Measurements from ENCODE around the gene PHKA2.

The PHKA2 gene

DNA sequence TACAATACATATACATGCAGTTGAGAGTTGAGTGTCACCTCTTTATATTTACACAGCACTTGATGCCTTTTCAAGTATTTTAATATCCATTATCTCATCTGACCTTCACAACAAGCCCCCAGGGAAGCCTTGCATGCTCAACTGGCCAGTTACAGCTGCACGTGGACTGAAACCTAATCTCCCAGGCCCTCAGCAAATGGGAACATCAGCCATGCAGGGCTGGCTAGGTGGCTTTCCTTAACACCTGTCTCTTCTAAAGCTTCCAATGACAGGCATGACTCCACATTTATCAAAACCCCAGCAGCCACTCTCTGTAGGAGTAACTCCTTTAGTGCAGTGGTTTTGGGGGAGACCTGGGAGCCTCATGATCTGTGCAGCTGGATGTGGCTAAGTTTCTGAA, 56.4 kb downstream of the PHKA2 start:
- DNase-seq: no peak

DNA sequence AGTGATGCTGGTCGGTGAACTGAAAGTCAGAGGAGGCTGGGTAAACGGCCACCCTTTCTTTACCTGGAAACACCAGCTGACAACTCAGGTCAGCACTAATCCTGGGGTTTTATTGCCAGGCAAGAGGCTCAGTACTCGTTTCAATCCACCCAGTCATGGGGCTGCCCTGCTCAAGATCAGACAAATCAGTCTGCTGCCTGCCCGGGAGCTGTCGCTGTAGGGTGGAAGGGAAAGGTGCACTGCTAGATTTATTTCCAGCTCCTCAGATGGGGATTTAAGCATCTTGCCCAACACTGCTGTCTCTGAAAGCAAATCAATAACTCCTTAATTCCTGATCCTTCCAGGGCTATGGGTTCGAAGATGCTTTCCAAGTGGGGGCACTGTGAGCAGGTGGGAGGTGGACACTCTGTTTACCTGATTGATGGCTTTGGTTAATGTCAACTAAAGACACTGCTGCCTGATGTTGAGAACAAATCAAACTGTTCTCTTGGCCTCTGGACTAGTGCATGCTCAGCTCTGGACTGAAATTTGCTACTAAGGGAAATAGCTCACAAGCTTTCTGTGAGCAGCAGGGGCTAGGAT, 59.3 kb downstream of the PHKA2 start:
- DNase-seq: no peak

DNA sequence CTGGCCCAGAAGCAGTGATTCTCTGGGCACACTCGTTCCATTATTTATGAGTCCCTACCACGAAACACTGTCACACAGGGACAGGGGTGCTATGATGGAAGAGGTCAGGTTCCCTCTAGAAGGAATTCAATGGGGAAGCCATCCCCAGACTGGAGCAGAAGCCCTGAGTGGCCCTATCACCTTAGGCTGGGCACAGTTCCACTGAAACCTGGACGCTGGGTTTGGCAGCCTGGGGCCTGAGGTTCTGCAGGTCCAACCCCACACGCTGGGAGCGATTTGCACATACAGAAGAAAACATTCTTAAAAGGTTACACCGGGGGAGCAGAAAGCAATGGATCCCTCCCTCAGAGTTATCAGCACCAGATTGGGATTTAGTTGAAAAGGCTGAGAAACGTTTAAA, 63.3 kb downstream of the PHKA2 start:
- no peak for DNase-seq

DNA sequence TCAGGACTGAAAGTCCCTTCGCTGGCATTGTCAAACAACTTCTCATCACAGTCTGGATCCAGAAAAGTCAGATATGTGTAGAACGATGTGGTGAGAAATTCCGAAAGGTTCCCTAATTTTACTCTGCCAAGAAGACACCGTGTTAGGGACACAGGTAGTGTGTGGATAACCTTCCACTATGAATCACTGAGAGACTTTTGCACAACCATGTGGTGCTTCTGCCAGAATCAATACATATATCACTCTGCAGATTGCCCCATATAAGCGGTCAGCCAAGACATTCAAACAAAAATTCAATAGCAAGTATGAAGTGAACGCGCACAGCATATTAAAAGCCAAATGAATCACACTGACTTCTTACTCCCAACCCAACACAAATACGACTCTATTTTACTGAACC, 63.8 kb downstream of the PHKA2 start:
- no peak for DNase-seq

DNA sequence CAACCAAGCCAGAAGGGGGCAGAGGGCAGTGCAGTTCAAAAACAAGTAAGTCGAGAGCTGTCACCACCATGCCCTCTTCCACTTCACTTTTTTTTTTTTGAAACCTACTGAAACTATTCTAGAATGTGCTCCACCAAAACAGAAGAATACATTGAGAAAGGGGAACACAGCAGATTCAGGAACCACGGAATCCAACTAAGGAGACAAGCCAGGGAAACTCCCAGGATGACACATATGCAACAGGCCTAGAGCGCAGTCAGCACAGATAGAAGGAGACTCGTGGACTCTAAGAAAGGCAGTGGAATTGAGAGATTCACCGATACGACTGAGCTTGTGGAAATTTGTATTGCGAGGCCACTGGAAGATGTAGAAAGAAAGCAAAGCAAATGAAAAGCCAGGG, 66.1 kb downstream of the PHKA2 start:
- DNase-seq: no peak

DNA sequence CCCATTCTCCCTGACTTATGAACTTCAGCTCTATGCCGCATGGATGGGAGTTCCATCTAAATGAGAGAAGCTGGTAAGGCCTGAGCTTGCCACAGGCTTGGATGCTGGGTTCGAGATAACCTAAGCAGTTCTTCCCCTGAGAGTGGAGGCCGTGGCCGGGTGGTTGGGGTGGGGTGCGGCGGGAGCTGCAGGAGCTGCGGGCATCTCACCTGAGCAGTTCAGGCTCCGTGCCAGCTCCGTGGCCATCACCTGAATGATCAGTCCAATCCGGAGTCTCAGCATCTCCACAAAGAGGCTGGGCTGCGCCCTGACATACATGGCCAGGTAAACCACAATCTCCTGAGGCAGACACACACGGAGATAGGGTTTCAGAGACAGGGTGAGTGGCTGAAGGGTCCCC, 77.6 kb downstream of the PHKA2 start:
- DNase-seq: no peak

DNA sequence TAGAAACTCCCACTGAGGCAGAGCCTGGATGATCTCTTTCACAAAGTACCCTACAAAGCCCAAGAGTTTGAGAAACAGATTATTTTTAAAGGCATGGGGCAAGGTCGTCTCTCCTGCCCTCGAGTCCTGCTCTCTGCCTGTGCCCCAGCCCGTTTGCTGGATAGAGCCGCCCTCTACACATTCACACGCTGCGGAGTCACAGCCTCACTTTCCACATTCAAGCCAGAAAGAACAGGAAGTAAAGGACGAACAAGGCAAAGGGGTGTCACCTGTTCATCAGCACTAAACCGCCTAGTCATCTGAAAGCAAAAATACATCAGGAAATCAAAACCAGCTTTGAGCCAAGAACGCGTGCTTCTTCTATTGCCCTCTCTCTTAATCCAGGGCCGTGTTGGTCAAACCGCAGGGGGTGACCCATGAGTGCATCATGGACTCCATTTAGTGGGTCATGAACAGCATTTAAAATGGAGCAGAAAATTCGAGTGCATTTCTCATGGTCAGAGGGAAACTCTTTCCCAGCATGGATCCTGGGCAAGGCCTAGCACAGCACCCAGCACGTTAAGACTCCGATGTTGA, 83.4 kb downstream of the PHKA2 start:
- no peak for DNase-seq

DNA sequence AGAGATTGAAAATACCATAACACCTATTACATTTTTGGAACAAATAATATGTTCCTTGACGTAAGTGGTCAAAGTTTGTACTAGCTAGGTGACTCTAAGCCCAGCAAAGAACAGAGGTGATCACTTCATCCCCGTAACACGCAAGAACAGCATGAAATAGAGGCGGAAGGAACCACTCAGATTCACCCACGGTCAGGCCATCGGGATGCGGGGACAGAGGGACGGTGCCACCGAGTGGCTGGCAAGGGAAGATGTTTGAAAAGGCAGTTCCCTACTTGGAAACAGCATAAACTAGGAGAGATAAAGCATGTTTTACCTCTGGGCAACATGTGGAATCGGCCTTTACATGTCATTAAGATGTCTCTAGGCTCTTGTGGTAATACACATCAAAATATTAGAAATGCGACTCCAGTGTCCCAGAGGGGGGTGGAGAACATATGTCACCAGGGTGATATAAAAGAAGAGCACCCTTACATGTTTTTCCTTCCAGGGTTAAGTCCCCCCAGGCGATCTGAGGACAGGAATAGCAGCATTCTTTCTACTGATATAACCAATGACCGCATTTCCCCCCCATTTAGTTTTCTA, 84.0 kb downstream of the PHKA2 start:
- no peak for DNase-seq

DNA sequence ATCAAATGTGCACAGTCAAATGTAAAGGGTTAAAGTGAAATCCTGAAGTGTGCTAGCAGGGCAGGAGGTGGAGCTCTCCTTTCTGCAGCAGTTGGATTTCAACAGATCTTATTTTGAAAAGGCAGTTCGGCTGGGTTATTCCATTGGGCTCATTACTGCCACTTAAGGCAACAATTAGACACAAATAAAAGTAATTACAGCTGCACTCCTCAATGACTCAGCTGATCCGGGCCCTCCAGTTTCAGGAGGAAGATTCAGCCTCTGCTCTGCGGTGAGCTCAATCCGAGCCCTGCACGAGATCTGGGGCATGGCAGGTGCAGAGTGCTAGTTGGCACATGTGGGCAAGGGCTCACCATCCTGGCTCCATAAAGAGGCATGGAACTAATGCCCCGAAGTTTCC, 85.4 kb downstream of the PHKA2 start:
- DNase-seq: no peak

DNA sequence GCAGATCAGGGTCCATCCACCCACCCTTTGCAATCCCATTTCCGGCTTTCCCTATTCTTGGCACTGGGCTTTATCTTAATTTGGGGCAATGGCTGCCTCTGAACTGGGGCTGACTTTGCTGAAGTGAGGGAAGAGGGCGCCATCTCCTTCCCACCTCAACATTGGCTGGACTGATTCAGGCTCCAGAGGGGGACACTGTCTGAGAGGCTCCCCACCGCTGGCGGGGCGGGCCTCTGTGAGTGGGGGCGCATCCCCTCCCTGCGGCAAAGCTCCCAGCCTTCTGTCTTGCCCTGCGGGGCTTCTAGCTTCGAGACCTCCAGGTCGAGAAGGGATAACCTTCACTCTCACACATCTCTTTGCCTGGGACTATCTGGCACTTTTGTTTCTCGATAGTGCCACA, 85.8 kb downstream of the PHKA2 start:
- no peak for DNase-seq

DNA sequence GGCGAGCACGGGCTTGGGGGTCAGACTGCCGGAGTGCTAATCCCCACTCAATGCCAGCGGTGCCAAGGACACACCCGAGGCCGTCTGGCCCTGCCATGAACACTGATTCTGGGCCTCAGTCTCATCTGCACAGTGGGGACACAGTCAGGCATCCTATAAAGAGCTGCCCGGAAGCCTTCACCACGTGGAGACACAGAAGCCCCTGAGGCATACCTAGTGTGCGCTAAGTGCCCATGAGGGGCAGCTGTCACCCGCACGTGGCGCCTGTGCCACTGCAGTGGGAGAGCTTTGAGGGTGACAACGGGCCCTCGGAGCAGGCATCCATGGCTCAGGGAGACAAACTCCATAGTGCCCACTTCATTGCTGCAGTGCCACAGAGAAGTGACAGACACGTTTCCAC, 86.3 kb downstream of the PHKA2 start:
- DNase-seq: no peak

DNA sequence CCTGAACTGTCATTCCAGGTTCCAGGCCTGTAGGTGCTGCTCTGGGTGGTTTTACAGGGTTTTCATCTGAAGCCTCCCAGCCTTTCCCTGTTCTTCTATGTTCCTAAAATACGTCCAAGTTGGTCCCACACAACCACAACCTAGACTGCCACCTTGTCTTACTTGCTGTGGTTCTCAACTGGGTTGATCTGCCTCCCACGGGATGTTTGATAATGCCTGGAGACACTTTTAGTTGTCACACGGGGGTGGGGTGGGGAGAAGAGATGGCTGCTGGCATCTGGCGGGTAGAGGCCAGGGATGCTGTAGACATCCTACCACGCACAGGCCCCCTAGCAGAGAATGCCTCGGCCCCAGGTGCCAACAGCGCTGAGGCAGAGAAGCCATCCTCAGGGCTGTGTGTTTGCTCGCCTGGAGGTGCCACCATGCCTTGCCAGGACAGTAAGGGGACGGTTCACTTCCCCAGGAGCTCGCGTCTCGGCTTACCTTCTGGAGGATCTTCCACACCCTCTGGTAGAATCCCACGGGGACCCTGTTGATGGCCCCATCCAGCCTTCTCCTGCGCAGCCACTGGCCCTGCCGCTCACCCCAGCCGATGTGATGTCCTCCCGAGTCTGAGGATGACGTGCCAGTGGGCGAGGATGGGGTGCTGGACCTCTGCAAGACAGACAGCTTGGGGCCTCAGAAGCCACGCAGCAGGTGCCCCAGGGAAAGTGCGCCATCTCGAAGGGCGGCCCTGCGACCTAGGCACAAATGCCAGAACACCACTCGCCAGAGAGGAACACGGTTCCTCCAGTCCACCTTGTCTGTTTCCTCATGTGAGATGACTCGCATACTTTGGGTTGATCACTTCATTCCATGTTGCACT, 87.0 kb downstream of the PHKA2 start:
- no peak for DNase-seq

DNA sequence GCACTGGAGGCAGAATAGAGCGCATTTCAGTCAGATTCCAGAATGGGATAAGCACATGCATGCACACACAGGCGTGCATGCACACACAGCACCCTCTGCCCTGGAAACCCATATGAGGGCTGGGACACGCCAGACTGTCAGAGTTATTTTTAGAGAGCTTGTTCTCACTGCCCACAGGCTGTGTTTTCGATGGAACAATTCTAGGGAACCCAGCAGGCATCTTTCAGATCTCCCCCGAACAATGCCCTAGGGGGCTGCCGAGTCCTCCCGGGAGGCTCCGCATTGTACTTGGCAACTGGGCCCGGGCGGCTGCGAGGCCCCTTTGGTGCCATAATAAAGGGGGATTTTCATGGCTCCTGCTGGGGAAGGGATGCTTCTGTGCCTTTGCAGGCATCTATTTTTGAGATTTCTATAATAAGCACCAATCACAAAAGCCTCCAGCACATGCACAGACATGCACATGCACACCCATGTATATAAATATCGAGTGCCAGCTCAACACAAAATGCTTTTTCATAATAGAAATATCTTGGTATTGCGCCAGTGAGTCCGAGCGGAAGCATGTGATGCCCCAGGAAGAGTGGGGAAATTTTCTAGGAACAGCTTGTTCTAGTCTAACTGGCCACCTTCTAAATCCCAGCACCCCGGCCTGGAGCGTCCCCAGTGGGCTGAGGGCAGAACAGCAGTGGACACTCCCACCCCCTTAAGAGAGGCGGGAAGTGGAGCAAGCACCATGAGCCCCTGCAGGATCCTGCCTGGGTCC, 88.5 kb downstream of the PHKA2 start:
- no peak for DNase-seq

DNA sequence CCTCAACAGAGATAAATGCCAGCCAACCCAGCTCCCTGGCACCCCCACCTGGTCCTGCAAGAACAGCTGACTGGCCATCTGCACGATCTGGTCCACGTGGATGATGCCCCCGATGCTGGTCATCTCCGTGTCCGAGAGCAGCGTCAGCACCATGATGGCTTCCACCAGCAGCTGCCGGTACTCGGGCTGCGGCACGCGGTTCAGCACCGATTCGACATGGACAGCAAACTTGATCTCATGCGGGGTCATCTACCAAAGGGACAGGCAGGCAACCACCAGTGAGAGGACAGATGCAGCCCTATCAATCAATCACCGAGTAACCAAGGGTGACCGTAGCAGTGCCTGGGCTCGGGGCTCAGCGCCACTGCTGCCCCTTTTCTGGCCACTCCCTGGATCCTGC, 89.8 kb downstream of the PHKA2 start:
- no peak for DNase-seq

DNA sequence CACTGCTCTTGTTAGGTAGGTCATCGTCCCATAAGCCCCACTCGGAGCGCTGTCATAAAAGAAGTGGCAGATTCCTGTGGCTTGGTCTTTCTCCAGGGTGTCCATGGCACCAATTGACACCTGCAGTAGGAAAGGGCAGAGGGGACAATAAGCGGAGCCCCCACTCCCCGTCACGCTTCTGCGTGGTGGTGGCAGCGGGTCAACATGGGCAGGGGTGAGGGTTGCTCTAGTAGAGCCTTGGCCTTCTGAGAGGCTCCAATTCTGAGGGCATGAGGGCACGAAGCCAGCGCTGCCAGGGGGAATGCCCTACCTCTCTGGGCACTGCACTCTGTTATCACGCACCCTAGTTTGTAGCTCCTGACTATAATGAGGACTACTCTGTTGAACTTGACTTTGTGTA, 90.4 kb downstream of the PHKA2 start:
- no peak for DNase-seq

DNA sequence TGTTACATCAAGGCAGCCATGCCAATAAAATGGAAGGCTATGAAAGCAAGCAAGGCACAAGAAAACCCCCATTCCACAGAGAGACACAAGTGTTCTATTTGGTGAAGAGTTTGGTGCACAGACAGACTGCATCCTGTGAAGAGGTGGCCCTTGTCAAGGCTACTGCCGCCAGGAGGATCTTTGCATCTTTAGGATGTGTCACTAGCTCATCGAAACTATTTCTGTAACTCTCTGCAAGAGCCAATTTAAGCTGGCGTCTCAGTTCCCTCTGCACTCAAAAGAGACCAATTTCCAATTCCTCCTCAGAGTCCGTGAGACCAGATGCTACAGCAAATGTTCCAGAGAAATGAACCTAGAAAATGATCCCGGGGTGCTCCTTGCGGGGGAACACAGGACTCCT, 91.0 kb downstream of the PHKA2 start:
- no peak for DNase-seq

DNA sequence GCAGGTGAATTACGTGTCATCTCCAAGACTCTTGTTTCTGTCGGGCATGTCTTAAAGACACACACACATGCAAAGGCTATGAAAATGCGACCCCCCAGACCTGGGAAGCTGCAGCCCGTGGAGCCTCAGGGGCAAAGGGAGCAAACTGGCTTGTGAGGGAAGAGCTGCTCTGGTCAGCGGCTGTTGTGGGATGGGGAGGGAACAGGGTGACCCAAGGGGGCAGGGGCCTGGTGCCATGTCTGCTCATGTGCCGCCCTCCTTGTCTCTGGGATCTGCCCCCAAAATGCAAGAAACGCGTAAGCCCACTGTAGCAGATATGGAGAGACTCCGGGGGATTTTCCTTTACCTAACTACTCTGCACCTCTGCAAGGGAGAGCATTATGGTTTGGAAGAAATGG, 92.4 kb downstream of the PHKA2 start:
- DNase-seq: no peak

DNA sequence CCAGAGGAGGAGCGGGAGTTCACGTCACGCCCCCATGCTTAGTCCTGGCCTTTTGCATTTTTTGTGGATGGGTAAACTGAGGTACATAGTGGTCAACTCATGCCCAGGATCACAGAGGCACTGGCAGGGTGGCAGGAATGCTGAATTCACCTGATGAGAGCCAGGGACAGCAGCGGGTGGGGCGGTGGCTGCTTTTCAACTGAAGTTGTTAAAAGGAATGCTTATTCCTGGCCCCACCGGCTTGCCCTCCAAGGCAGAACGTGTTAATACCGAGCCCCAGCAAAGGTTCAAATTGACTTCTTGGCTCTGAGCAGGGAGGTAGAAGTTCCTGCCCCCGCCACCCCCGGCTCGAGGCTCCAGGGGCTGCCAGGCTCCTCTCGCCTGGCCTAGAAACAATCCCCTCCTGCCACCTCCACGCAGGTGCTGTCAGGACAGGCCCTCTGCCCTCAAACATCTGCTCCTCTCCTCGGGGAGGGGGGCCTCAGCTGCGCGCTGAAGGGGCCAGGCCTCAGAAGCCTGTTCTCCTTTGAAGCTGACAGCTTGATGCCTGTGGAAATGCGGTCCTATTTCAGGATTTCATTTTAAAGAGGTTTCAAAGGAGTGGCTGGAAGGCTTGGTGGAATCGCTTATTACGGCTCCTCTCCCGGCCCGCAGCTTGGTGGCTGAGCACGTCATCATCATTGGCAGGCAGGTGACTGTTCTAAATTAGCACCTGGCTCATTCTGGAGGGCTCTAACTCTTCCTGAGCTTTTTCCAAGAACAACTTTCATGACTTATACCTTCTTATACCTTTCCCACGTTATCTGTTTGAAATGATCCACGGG, 93.0 kb downstream of the PHKA2 start:
- DNase-seq: no peak

DNA sequence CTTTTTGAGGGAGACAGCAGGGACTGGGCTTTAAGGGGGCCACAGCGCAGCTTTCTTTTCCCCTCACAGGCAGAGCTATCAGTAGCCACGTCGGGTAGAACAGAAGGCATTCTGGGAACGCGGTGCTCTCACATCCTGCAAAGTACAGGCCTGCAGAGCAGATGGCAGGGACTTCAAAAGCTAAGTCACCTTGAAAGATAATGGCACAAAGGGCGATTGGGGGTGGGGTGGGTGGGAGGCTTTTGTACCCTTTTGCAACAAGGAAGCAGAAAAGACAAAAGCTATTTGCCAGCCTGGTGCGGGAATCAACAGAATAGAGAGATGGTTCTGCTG, 93.9 kb downstream of the PHKA2 start:
- DNase-seq: no peak

DNA sequence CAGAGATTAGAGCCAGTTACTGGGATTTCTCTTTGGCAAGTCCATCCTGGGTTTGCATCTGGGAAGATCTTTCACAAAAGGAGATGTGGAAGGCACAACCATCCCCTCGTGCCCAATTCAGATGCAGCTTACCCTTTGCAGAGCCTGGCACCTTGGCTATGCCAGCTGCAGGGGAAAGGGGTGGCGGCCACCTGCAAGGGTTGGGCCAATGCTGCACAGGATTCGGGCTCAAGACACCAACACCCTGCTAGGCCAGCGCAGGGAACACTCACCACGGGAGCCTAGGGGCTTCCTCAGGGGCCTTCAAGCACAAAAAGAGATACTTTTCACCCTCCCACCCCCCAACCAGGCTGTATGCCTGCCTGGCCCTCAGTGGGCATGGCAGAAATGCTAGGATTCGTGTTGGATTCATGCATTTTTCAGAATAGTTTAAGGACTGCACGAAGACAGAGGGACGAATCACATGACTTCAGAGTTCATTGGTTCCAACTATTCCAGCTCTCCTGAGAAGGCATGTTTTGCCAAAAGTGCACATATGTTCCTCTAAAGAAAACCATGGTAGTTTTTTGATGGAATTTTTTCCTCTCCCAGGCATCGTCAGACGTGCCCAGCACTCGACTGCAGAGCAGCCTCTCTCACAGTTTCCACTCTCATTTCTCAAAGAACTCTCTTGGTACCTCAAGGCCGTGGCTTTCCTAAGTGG, 94.4 kb downstream of the PHKA2 start:
- DNase-seq: no peak

DNA sequence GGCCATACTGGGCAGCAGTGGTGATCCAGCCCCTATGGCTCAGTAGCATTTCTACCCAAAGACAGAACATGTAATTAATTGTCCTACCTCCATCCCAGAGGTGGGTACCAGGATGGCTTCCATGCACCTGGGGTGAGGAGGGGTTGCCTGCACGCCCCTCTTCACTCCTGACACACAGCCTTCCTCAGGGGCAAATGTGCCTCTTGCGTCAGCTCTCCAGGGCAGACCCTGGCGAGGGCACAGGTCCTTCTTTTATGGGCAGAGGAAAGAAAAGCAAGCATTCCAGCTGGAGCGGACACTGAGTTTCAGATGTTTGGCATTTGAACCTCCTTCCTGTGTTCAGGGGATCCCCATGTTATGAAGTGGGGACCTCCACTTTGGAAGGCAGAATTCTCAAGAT, 95.6 kb downstream of the PHKA2 start:
- no peak for DNase-seq

DNA sequence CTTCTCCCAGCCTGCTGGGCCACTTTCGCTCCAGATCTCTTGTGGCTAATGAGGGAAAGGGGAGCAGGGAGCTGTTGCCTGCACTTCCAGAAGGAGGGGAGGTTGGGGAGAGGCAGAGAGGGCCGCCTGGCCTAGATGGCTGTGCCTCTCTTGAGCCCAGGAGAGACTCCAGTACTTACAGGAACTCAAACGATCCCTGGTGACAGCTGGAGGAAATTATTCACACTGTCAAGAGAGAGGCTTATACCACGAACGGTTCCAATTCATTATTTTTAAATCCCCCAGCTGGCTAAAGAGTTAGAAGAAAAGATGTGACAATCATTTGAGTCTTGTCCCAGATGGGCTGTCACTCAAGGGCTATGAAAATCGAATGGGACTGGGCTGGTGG, 96.1 kb downstream of the PHKA2 start:
- DNase-seq: no peak
